H9 (cell line): Measurements from ENCODE around the gene GRIP2. TPM values are rescaled to one million over a fixed set of nuclear protein-coding genes. Genes with fewer than 3 reads are reported as not detected.

Source experiments
- DNase-seq: peaks from one replicate; pipeline ENCODE4 v3.0.0-alpha.2; 2017
- H2AFZ ChIP-seq: one replicate; pipeline ENCODE4 v1.6.1; 2013; ENCODE audit warnings: mild to moderate bottlenecking, low read length, control low read depth, moderate library complexity
- H2AK5ac ChIP-seq: 2 replicates; pipeline ENCODE4 v1.6.1; 2013; ENCODE audit warnings: low read length, control low read depth, mixed read lengths; ENCODE audit not compliant: insufficient read length
- H2BK120ac ChIP-seq: one replicate; pipeline ENCODE4 v1.6.1; 2013; ENCODE audit warnings: low read depth, mild to moderate bottlenecking, low read length, control low read depth, inconsistent platforms; ENCODE audit not compliant: poor library complexity, severe bottlenecking
- H2BK12ac ChIP-seq: 2 replicates; pipeline ENCODE4 v1.6.1; 2013; ENCODE audit warnings: low read length, control low read depth, mixed read lengths, low read depth; ENCODE audit not compliant: insufficient read length
- H2BK15ac ChIP-seq: 2 replicates; pipeline ENCODE4 v1.6.1; 2013; ENCODE audit warnings: low read depth, low read length, control low read depth
- H2BK20ac ChIP-seq: one replicate; pipeline ENCODE4 v1.6.1; 2013; ENCODE audit warnings: low read depth, mild to moderate bottlenecking, low read length, control low read depth, inconsistent platforms; ENCODE audit not compliant: poor library complexity, severe bottlenecking
- H2BK5ac ChIP-seq: 2 replicates; pipeline ENCODE4 v1.6.1; 2013; ENCODE audit warnings: low read length, control low read depth, mixed read lengths; ENCODE audit not compliant: insufficient read length
- H3K14ac ChIP-seq: 2 replicates; pipeline ENCODE4 v1.6.1; 2013; ENCODE audit warnings: low read length, control low read depth; ENCODE audit not compliant: insufficient read depth
- H3K18ac ChIP-seq: 2 replicates; pipeline ENCODE4 v1.6.1; 2013; ENCODE audit warnings: low read depth, mild to moderate bottlenecking, mixed read lengths, low read length, control low read depth; ENCODE audit not compliant: insufficient read length
- H3K23ac ChIP-seq: 2 replicates; pipeline ENCODE4 v1.6.1; 2013; ENCODE audit warnings: low read length, control low read depth, mixed read lengths, low read depth; ENCODE audit not compliant: insufficient read length
- H3K23me2 ChIP-seq: 2 replicates; pipeline ENCODE4 v1.6.1; 2013; ENCODE audit warnings: low read depth, mild to moderate bottlenecking, mixed read lengths, low read length, control low read depth; ENCODE audit not compliant: insufficient read length, poor library complexity, severe bottlenecking
- H3K27ac ChIP-seq: 2 replicates; pipeline ENCODE4 v1.5.1; 2013; ENCODE audit warnings: low read length, control low read depth, mixed read lengths, low read depth; ENCODE audit not compliant: insufficient read length
- H3K27me3 ChIP-seq: 2 replicates; pipeline ENCODE4 v1.6.1; 2013; ENCODE audit warnings: low read length, control low read depth, inconsistent platforms; ENCODE audit not compliant: insufficient read depth
- H3K4ac ChIP-seq: 2 replicates; pipeline ENCODE4 v1.6.1; 2013; ENCODE audit warnings: low read depth, mild to moderate bottlenecking, control low read depth, inconsistent platforms, low read length, moderate library complexity
- H3K4me1 ChIP-seq: 2 replicates; pipeline ENCODE4 v1.6.1; 2013; ENCODE audit warnings: low read length, control low read depth, inconsistent platforms; ENCODE audit not compliant: insufficient read depth
- H3K4me2 ChIP-seq: 2 replicates; pipeline ENCODE4 v1.6.1; 2013; ENCODE audit warnings: low read length, control low read depth, mixed read lengths; ENCODE audit not compliant: insufficient read length, insufficient read depth
- H3K56ac ChIP-seq: 2 replicates; pipeline ENCODE4 v1.6.1; 2013; ENCODE audit warnings: low read depth, mild to moderate bottlenecking, mixed read lengths, low read length, control low read depth; ENCODE audit not compliant: insufficient read length
- H3K79me1 ChIP-seq: 2 replicates; pipeline ENCODE4 v1.6.1; 2013; ENCODE audit warnings: low read depth, mild to moderate bottlenecking, moderate library complexity, low read length, control low read depth, inconsistent platforms; ENCODE audit not compliant: insufficient read depth, poor library complexity, severe bottlenecking
- H3K79me2 ChIP-seq: 2 replicates; pipeline ENCODE4 v1.6.1; 2013; ENCODE audit warnings: low read length, control low read depth, inconsistent platforms; ENCODE audit not compliant: insufficient read depth
- H3K9ac ChIP-seq: 2 replicates; pipeline ENCODE4 v1.6.1; 2013; ENCODE audit warnings: low read length, control low read depth, mixed read lengths; ENCODE audit not compliant: insufficient read length; ENCODE audit errors: extremely low read depth
- H3K9me3 ChIP-seq: one replicate; pipeline ENCODE4 v1.6.1; 2013; ENCODE audit warnings: low read depth, low read length, inconsistent platforms; ENCODE audit not compliant: control insufficient read depth
- H3T11ph ChIP-seq: one replicate; pipeline ENCODE4 v1.6.1; 2013; ENCODE audit warnings: mild to moderate bottlenecking, low read length, control low read depth, inconsistent platforms
- H4K20me1 ChIP-seq: one replicate; pipeline ENCODE4 v1.6.1; 2013; ENCODE audit not compliant: control insufficient read depth, insufficient read length, insufficient read depth
- H4K5ac ChIP-seq: 2 replicates; pipeline ENCODE4 v1.6.1; 2013; ENCODE audit warnings: low read depth, mild to moderate bottlenecking, mixed read lengths, low read length, control low read depth; ENCODE audit not compliant: insufficient read length
- H4K8ac ChIP-seq: replicated peaks from 2 replicates; pipeline ENCODE4 v1.6.1; 2013; ENCODE audit warnings: low read length, control low read depth, mixed read lengths, low read depth; ENCODE audit not compliant: insufficient read length
- H4K91ac ChIP-seq: 2 replicates; pipeline ENCODE4 v1.6.1; 2013; ENCODE audit warnings: low read depth, mild to moderate bottlenecking, moderate library complexity, mixed read lengths, low read length, control low read depth; ENCODE audit not compliant: insufficient read length
- H3K27ac Mint-ChIP-seq, 3 experiments: 2 replicates in 2 of 3; 3 replicates in 1 of 3; pipeline ENCODE4 v1.8.0; 2020 to 2021; ENCODE audit warnings: mixed read lengths in 3 of 3, mild to moderate bottlenecking in 1 of 3, moderate library complexity in 1 of 3
- H3K27me3 Mint-ChIP-seq: 2 replicates; pipeline ENCODE4 v1.8.0; 2021; ENCODE audit warnings: low read depth, mild to moderate bottlenecking, moderate library complexity, mixed read lengths
- H3K36me3 Mint-ChIP-seq, 3 experiments: 2 replicates in 2 of 3; 3 replicates in 1 of 3; pipeline ENCODE4 v1.8.0; 2020 to 2021; ENCODE audit warnings: low read depth in 3 of 3, mixed read lengths in 3 of 3; ENCODE audit not compliant: insufficient read depth in 1 of 3
- H3K4me1 Mint-ChIP-seq, 2 experiments: 2 replicates each; pipeline ENCODE4 v1.8.0; 2020; ENCODE audit warnings: mixed read lengths in 2 of 2
- H3K4me3 Mint-ChIP-seq, 2 experiments: 2 replicates in 1 of 2; 3 replicates in 1 of 2; pipeline ENCODE4 v1.8.0; 2020 to 2021; ENCODE audit warnings: mild to moderate bottlenecking in 2 of 2, mixed read lengths in 2 of 2, moderate library complexity in 1 of 2
- H3K9me3 Mint-ChIP-seq, 2 experiments: 2 replicates in 1 of 2; 3 replicates in 1 of 2; pipeline ENCODE4 v1.8.0; 2020; ENCODE audit warnings: mild to moderate bottlenecking in 2 of 2, mixed read lengths in 2 of 2, moderate library complexity in 1 of 2
- WGBS: extraction: QIAGEN DNeasy Blood & Tissue Kit; methylation state at CpG from one replicate; pipeline ENCODE4 v1.1.7; 2013; ENCODE audit warnings: missing lambda C conversion rate, low lambda C conversion rate, mixed read lengths; ENCODE audit not compliant: insufficient read length; ENCODE audit errors: extremely low coverage; 5-methylcytosine and 5-hydroxymethylcytosine counted together
- total RNA-seq: library from RNA; stranded (reverse); gene quantifications from 2 replicates; pipeline ENCODE4 v1.2.1, GENCODE V29; 2021
- TF ChIP-seq, protein P1 (sequence below): fragments of 200-600 bp; sonication (generic); conservative IDR thresholded peaks from 3 replicates; pipeline ENCODE4 v1.8.0; 2021; ENCODE audit warnings: antibody characterized with exemption, mild to moderate bottlenecking

GRIP2 gene
- total RNA-seq, 1 experiment from 2014 or later: 3.1 TPM

- no peak overlapping the region for H2BK12ac ChIP-seq
- H3K9ac ChIP-seq: no peak overlapping the region
- H3K4ac ChIP-seq: no peak overlapping the region
- H3T11ph ChIP-seq: no peak overlapping the region
- H3K79me2 ChIP-seq: no peaks in the 10 kb centered on the region
- no peaks in the 10 kb centered on the region for H3K79me1 ChIP-seq
- H4K91ac ChIP-seq: no peak overlapping the region
- no peaks in the 10 kb centered on the region for H3K9me3 ChIP-seq
- H4K20me1 ChIP-seq: no peaks in the 10 kb centered on the region
- Mint-ChIP-seq H3K4me3 (no peak overlapping the region), H3K9me3 (no peaks in the 10 kb centered on the region), H3K27ac (no peak overlapping the region; a peak in 1 of 7 replicates), H3K4me1 (peaks cover 13 to 20% of the 10 kb centered on the region in 2 experiments), H3K36me3 (no peaks in the 10 kb centered on the region; a peak in 1 of 7 replicates), H3K27me3 (peaks cover 4% of the 10 kb centered on the region; the same call in 1 of the 2 replicates)
- no peak overlapping the region for H2BK5ac ChIP-seq
- no peak overlapping the region for H2AK5ac ChIP-seq
- H2AFZ ChIP-seq: no peak overlapping the region
- no peak overlapping the region for H4K8ac ChIP-seq
- no peaks in the 10 kb centered on the region for H3K4me1 ChIP-seq
- H3K23me2 ChIP-seq: no peaks in the 10 kb centered on the region
- no peaks in the 10 kb centered on the region for H3K27me3 ChIP-seq
- TF ChIP-seq, protein P1, sequence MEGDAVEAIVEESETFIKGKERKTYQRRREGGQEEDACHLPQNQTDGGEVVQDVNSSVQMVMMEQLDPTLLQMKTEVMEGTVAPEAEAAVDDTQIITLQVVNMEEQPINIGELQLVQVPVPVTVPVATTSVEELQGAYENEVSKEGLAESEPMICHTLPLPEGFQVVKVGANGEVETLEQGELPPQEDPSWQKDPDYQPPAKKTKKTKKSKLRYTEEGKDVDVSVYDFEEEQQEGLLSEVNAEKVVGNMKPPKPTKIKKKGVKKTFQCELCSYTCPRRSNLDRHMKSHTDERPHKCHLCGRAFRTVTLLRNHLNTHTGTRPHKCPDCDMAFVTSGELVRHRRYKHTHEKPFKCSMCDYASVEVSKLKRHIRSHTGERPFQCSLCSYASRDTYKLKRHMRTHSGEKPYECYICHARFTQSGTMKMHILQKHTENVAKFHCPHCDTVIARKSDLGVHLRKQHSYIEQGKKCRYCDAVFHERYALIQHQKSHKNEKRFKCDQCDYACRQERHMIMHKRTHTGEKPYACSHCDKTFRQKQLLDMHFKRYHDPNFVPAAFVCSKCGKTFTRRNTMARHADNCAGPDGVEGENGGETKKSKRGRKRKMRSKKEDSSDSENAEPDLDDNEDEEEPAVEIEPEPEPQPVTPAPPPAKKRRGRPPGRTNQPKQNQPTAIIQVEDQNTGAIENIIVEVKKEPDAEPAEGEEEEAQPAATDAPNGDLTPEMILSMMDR: no peak
- no peak overlapping the region for H3K56ac ChIP-seq
- H2BK15ac ChIP-seq: no peak overlapping the region
- H3K4me2 ChIP-seq: no peak overlapping the region
- H3K14ac ChIP-seq: no peak overlapping the region
- H4K5ac ChIP-seq: no peak overlapping the region
- no peak overlapping the region for H3K27ac ChIP-seq
- WGBS: no CpG with 5 or more reads among the region's 22 CpGs
- H3K23ac ChIP-seq: no peak overlapping the region
- H3K18ac ChIP-seq: no peak overlapping the region
- H2BK120ac ChIP-seq: no peak overlapping the region
- no peak overlapping the region for H2BK20ac ChIP-seq
- peak; percentile 66 for DNase-seq
Observed at GRCh38 chr3:14555835-14556234, 15.7 kb upstream of the GRIP2 start.
